ENCODE measurements around the gene LRRC32.

Gene LRRC32

GRCh38 chr11:76702336-76703128 lies 32.0 kb upstream of the LRRC32 start:
- Mint-ChIP-seq H3K4me1 (peaks cover 31% of the 10 kb centered on the region), H3K4me3 (no peak overlapping the region)

GRCh38 chr11:76701294-76702040 lies 30.9 kb upstream of the LRRC32 start:
- H3K4me3 Mint-ChIP-seq: no peak overlapping the region
- no peak for TF ChIP-seq CTCF (IDR thresholded peaks at IDR 0.05; ENCODE audit: unreplicated experiment in 3 of 3)
- H3K9me3 Mint-ChIP-seq: peaks cover 9% of the 10 kb centered on the region
- peaks cover 17% of the 10 kb centered on the region for H3K27me3 Mint-ChIP-seq (ENCODE audit: low read depth)
- peak overlapping the region; percentile 58 to 79 (median 67) for H3K27ac Mint-ChIP-seq
- H3K36me3 Mint-ChIP-seq (ENCODE audit: low read depth): no peaks in the 10 kb centered on the region
- H3K4me1 Mint-ChIP-seq: peaks cover 31% of the 10 kb centered on the region

More at GRCh38 chr11:76702336-76703128, 32.0 kb upstream of the LRRC32 start:
- TF ChIP-seq CTCF (IDR thresholded peaks at IDR 0.05; ENCODE audit: unreplicated experiment in 3 of 3): no peak
- H3K27ac Mint-ChIP-seq: no peak overlapping the region
- H3K36me3 Mint-ChIP-seq (ENCODE audit: low read depth): no peaks in the 10 kb centered on the region
- H3K27me3 Mint-ChIP-seq (ENCODE audit: low read depth): peaks cover 17% of the 10 kb centered on the region
- H3K9me3 Mint-ChIP-seq: peaks cover 9% of the 10 kb centered on the region

- Mint-ChIP-seq H3K4me3 (peak overlapping the region in 2 of 3 experiments; percentile 6 to 12), H3K9me3 (peaks cover 3% of the 10 kb centered on the region), H3K4me1 (peaks cover 31% of the 10 kb centered on the region)
These were observed 29.9 kb upstream of the LRRC32 start for GRCh38 chr11:76700177-76701100.

GRCh38 chr11:76699451-76700091 lies 29.0 kb upstream of the LRRC32 start:
- Mint-ChIP-seq H3K9me3 (peaks cover 2% of the 10 kb centered on the region), H3K27me3 (ENCODE audit: low read depth) (peaks cover 17% of the 10 kb centered on the region), H3K36me3 (ENCODE audit: low read depth) (no peaks in the 10 kb centered on the region), H3K4me1 (peaks cover 31% of the 10 kb centered on the region), H3K27ac (peak overlapping the region; percentile 58 to 79 (median 67)), H3K4me3 (no peak overlapping the region)
- TF ChIP-seq CTCF (IDR thresholded peaks at IDR 0.05; ENCODE audit: unreplicated experiment in 3 of 3): no peak

More at GRCh38 chr11:76700177-76701100, 29.9 kb upstream of the LRRC32 start:
- TF ChIP-seq CTCF (IDR thresholded peaks at IDR 0.05; ENCODE audit: unreplicated experiment in 3 of 3): no peak
- H3K27me3 Mint-ChIP-seq (ENCODE audit: low read depth): peaks cover 17% of the 10 kb centered on the region
- H3K36me3 Mint-ChIP-seq (ENCODE audit: low read depth): no peaks in the 10 kb centered on the region
- peak overlapping the region; percentile 58 to 79 (median 67) for H3K27ac Mint-ChIP-seq

GRCh38 chr11:76698321-76699043 lies 27.9 kb upstream of the LRRC32 start:
- H3K4me1 Mint-ChIP-seq: peaks cover 31% of the 10 kb centered on the region
- H3K27ac Mint-ChIP-seq: peak overlapping the region; percentile 41 to 63 (median 58)
- H3K9me3 Mint-ChIP-seq: no peaks in the 10 kb centered on the region
- H3K36me3 Mint-ChIP-seq (ENCODE audit: low read depth): no peaks in the 10 kb centered on the region
- peaks cover 14% of the 10 kb centered on the region for H3K27me3 Mint-ChIP-seq (ENCODE audit: low read depth)
- no peak overlapping the region for H3K4me3 Mint-ChIP-seq
- TF ChIP-seq CTCF (IDR thresholded peaks at IDR 0.05; ENCODE audit: unreplicated experiment in 3 of 3): peak in 2 of 3 experiments; percentile 31 to 33

Measured in nephron (organoid).